ENCODE data around the gene MYLK. TPM values are rescaled to one million over a fixed set of nuclear protein-coding genes. Genes with fewer than 3 reads are reported as not detected.

The MYLK gene
- polyA plus RNA-seq, 4 donors: 129 to 170 (median 136) TPM

DNA sequence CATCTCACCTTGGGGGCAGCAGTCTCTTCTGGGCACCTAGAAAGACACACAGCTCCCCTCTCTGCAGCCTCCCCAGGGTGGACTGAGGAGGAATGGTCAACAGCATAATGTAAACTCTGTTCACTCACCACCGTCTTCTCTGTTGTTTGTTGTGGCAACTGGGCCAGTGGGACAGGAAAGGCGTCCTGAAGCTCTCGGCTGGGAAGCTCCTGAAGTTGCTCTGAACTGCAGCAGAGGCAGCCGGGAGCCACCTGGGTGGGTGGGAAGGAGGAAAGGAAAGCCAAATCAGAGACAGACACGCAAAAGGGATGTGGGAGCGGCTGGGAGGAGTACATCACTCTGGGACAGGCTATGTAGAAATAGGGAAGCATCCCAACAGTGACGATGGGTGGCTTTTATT, 52.7 kb downstream of the MYLK start:
- DNase-seq (ENCODE audit: low read depth in 4 of 4, low spot score in 3 of 4): no peak

- DNase-seq (ENCODE audit: low read depth in 4 of 4, low spot score in 3 of 4): no peak
Observed at GRCh38 chr3:123821920-123822319, 62.2 kb downstream of the MYLK start.

- no peak for DNase-seq (ENCODE audit: low read depth in 4 of 4, low spot score in 3 of 4)
Observed at GRCh38 chr3:123819949-123820348, 64.2 kb downstream of the MYLK start.

DNA sequence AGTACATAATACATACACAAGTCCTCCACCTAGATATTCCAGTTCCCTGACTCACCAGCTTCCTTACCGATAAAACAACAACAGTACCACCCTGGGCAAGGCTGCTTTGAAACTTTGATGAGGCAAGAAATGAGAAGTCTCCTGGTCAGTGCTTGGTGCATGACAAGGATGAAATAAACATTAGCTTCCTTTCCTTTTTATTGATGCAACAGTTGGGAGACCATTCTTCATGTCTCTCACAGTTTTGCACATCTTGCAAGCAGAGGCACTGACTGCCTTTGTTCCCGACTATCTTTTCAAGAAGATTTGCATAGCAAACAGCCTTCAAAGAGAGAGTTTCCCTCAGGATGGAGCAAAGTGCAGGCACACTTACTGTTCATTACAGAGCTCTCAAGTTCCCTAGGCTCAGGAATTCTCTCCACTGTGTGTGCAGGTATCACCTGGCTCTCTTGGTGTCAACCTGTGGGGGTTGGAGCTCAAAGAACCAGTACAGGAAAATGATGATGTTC, 65.2 kb downstream of the MYLK start:
- no peak for DNase-seq (ENCODE audit: low read depth in 4 of 4, low spot score in 3 of 4)

DNA sequence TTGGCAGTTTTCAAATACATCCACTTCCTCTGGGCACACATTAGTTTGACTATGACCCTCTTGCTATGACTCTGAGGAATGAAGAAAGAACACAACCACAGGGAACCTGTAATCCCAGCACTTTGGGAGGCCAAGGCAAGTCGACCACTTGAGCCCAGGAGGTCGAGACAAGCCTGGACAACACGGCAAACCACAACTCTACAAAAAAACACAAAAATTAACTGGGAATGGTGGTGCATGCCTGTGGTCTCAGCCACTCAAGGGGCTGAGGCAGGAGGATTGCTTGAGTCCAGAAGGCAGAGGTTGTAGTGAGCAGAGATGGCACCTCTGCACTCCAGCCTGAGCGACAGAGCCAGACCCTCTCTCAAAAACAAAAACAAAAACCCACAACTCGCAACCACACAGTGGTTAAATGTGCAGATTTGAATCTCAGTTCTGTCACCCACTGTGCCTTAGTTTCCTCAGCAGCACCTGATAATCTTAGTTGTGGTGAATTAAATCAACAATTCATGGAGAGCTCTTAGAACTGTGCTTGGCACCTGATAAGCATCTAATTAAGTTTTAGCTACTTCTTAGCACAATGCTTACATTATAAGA, 65.7 kb downstream of the MYLK start:
- no peak for DNase-seq (ENCODE audit: low read depth in 4 of 4, low spot score in 3 of 4)

DNA sequence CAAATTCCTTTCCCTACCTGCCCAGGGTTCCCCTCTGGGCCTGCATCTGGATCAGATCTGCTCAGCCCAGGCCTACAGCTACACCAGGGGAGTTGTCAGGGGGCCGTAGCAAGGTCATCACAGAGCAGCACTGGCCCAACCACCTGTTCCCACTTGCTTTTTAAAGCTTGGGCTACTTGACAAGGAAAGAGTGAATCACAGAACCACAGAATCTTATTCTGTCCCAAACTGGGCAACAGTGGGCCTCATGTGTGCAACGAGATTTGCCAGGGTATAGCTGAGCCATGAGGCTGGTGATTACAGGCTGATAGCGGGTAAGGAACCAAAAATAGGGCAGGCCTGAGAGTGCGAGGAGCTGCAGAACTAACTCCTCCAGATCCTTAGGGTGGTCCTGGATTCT, 66.7 kb downstream of the MYLK start:
- no peak for DNase-seq (ENCODE audit: low read depth in 4 of 4, low spot score in 3 of 4)

DNA sequence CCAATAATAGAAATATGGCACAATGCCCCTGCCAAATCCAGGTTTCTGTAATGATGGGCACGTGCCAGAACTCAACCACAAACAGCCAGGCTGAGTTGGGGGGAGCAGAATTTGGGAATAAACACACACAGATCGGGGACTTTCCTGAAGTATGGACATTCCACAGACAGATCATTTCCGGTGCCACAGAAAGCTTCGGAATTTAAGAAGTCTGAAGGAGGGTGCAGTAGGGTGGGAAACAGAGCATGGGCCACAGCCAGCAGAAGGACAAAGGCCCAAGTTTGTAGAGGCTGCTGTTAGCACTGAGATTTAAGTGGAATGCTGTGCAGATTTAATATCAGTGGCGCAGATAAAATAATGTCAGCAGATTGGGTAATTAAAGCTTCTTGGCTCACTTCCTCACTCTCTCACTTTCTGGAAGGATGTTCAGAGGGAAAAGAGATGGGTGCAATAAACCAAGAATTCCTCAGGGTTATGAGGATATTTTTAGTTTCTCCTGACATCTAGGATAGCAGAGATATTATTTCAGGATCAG, 67.4 kb downstream of the MYLK start:
- DNase-seq (ENCODE audit: low read depth in 4 of 4, low spot score in 3 of 4): no peak

- no peak for DNase-seq (ENCODE audit: low read depth in 4 of 4, low spot score in 3 of 4)
Observed at GRCh38 chr3:123815981-123816380, 68.2 kb downstream of the MYLK start.

DNA sequence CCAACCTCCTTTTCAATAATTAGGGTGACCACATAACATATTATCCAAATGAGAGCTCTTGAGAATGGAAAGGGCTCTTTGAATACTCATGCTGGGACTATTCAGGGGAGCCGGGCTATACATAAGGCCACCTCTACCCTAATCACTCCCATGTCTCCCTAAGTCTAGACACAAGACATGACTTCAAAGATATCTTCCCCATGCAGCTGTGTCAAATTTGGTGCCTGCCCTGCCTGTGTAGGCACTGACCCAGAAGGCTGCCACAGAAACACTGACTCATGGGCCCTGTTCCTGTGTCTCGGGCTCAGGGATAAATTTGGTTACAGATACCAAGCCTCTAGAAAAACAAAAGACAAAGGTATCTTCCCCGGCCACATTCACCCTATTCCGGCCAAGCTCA, 70.3 kb downstream of the MYLK start:
- no peak for DNase-seq (ENCODE audit: low read depth in 4 of 4, low spot score in 3 of 4)

GRCh38 chr3:123809597-123809996, 74.5 kb downstream of the MYLK start:
- DNase-seq (ENCODE audit: low read depth in 4 of 4, low spot score in 3 of 4): no peak

- DNase-seq (ENCODE audit: low read depth in 4 of 4, low spot score in 3 of 4): no peak
Observed at GRCh38 chr3:123808812-123809211, 75.3 kb downstream of the MYLK start.

DNA sequence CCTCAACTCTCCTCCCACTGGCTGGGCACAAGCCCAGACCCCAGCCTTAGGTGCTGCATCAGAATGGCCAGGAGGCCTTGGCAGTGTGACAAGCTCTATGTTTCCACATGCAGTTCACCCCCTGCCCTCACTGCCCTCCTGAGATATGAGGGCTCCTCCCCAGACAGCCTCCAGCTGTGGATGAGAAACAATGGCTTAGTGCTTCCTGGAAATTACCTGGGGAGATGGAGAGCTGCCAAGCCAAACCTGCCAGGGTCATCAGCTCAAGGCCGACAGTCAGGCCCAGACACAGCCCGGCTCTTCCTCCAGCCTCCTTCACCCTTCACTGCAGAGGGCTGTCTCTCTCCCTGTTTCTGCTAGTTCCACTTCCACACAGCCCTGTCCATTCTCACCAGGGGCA, 76.3 kb downstream of the MYLK start:
- no peak for DNase-seq (ENCODE audit: low read depth in 4 of 4, low spot score in 3 of 4)

GRCh38 chr3:123805504-123805903, 78.6 kb downstream of the MYLK start:
- DNase-seq (ENCODE audit: low read depth in 4 of 4, low spot score in 3 of 4): no peak

DNA sequence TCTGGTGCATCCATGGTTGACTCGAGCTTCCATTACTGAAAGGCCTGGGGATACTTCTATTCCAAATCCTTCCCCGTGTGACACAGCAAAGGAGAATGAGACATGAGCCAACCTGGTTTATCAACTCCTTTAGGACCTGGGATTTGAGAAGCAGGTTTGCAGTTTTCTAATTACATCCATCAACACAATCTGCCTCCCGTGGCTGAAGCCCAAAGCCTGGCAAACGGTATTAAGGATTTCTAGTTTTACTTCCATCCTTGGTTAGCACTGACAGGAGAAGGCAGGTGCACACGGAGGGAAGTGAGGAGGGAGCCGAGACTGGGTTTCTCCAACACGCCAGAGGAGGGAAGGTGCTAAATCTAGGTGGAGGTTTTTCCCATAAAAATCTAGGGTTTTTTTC, 79.0 kb downstream of the MYLK start:
- DNase-seq (ENCODE audit: low read depth in 4 of 4, low spot score in 3 of 4): no peak

GRCh38 chr3:123804676-123805075, 79.5 kb downstream of the MYLK start:
- no peak for DNase-seq (ENCODE audit: low read depth in 4 of 4, low spot score in 3 of 4)

- DNase-seq (ENCODE audit: low read depth in 4 of 4, low spot score in 3 of 4): no peak
Observed at GRCh38 chr3:123803521-123803920, 80.6 kb downstream of the MYLK start.

GRCh38 chr3:123802007-123802625, 82.0 kb downstream of the MYLK start:
- DNase-seq (ENCODE audit: low read depth in 4 of 4, low spot score in 3 of 4): no peak

DNA sequence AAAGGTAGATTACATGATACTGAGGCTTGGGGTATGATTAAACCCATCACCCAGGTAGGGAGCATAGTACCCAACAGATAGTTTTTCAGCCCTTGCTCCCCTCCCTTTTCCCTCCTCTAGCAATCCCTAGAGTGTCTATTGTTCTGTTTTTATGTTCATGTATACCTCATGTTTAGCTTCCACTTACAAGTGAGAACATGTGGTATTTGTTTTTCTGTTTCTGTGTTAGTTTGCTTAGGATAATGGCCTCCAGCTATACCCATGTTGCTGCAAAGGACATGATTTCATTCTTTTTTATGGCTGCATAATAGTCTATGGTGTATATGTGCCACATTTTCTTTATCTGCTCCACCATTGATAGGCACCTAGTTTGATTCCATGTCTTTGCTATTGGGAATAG, 82.7 kb downstream of the MYLK start:
- no peak for DNase-seq (ENCODE audit: low read depth in 4 of 4, low spot score in 3 of 4)

DNA sequence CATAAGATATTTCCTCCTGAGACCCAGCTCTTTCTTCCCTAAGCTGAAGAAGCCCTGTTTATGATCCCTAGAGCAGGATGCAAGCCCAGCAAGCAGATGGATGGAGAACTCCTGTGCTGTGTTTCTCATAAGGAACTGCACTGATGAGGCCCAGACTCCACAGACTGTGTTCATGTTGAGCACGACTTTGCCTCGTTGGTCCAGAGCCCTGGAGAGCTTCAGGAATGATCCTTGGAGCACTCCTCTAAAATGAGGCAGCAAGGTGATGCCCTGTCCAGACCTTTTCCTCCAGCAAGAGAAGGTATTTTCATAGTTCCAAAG, 83.8 kb downstream of the MYLK start:
- no peak for DNase-seq (ENCODE audit: low read depth in 4 of 4, low spot score in 3 of 4)

DNA sequence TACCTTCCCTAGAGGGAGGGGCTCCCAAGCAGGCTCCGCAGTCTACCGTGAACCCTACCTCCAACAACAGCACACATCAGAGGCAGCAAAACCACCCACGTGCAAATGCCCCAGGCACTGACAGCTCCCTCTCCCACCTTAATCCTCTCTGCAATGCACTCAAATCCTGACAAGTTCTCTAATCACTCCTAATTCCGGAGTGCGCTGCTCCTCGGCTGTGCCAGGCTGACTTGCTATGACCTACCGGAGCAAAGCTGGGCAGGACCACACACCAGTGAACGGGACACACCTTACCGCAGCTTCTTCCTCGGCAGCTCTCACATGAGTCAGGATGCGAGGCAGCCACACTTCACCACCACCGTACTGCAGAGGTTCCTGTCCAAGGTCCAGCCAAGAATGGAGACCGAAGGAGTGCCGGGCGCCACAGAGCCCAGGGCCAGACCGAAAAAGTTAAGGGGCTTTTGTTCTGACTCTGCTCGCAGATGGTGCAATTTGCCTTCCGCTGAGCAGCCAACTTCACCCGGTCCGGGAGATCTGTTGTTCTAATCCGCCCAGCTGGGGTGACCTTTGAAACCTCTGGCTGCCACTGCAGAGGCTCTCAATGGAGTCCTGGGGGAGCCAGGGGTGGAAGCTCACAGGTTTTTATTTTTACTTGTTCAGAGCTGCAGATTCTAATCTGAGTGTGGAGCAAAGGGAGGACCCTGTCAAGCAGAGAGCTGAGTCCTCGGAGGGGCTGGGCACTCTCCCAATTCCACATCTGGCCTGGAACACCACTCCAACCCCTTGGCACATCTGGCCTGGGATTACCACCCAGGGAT, 84.4 kb downstream of the MYLK start:
- no peak for DNase-seq (ENCODE audit: low read depth in 4 of 4, low spot score in 3 of 4)

DNA sequence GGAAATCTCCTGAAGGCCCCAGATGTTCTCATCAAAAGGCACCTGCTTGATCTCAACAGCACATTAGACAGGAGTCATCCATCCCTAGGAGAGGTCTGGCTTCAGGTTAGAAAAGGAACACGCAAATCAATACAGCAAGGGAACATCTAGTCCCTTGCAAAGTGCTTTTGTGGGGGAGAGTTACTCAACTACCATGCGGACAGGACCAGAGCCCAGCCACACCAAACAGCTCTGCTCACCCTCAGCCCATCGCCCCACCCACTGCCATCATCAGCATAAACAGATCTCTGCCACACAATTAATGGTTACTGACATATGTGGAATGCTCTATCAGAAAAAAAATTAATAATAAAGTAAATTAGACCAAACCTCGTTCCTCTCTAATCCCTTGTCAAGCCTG, 85.6 kb downstream of the MYLK start:
- DNase-seq (ENCODE audit: low read depth in 4 of 4, low spot score in 3 of 4): no peak

Data from left renal pelvis (tissue), 4 donors.